Measurements from ENCODE around the gene HS3ST4. TPM values are rescaled to one million over a fixed set of nuclear protein-coding genes. Genes with fewer than 3 reads are reported as not detected.

The HS3ST4 gene
- total and polyA plus RNA-seq, 2 experiments from 2014 or later = 0.44 to 2.1 TPM

- H3K9me3 Mint-ChIP-seq = peaks cover 59% of the 10 kb centered on the region
- no peak overlapping the region for H3K4me3 Mint-ChIP-seq
- Histone ChIP-seq H3K4me2 (no peak overlapping the region), H3F3A (replicated peaks; ENCODE audit: low read depth) (no peaks in the 10 kb centered on the region), H3K79me2 (replicated peaks; ENCODE audit: insufficient read depth) (no peaks in the 10 kb centered on the region), H3K4me1 (ENCODE audit: insufficient read depth) (no peaks in the 10 kb centered on the region), H3K27ac (ENCODE audit: low read depth) (no peak overlapping the region), H4K20me1 (replicated peaks; ENCODE audit: insufficient read depth) (no peaks in the 10 kb centered on the region), H3K36me3 (ENCODE audit: insufficient read depth) (no peaks in the 10 kb centered on the region; the same call in 1 of the 2 replicates), H3K9me2 (ENCODE audit: insufficient read depth) (no peaks in the 10 kb centered on the region), H2AFZ (no peak overlapping the region), H3K4me3 (no peak overlapping the region), H3K27me3 (ENCODE audit: insufficient read depth) (no peaks in the 10 kb centered on the region)
- H3K36me3 Mint-ChIP-seq (ENCODE audit: low read depth) = peaks cover 23% of the 10 kb centered on the region
- ATAC-seq = no peak
- peaks cover 2% of the 10 kb centered on the region for H3K27me3 Mint-ChIP-seq (ENCODE audit: insufficient read depth, low read depth, poor library complexity)
- no peaks in the 10 kb centered on the region for H3K4me1 Mint-ChIP-seq
- H3K27ac Mint-ChIP-seq = no peak overlapping the region
- no peak for DNase-seq (ENCODE audit: low spot score)
- TF ChIP-seq ZNF114 (CRISPR knock-in tag; IDR thresholded peaks at IDR 0.05) (no peak), ZNF462 (CRISPR knock-in tag; IDR thresholded peaks at IDR 0.05) (no peak)
Measured at GRCh38 chr16:26169473-26169872, 477.7 kb downstream of the HS3ST4 start.

GRCh38 chr16:26175944-26176343 is 484.2 kb downstream of the HS3ST4 start:
- H3F3A ChIP-seq (replicated peaks; ENCODE audit: low read depth) = no peaks in the 10 kb centered on the region
- H3K4me1 ChIP-seq (ENCODE audit: insufficient read depth) = peaks cover 15% of the 10 kb centered on the region
- no peaks in the 10 kb centered on the region for H3K27me3 ChIP-seq (ENCODE audit: insufficient read depth)
- H3K4me3 ChIP-seq = no peak overlapping the region
- Mint-ChIP-seq H3K4me1 (peaks cover 24% of the 10 kb centered on the region), H3K27ac (peak overlapping the region; percentile 32; the same call in 1 of the 2 replicates), H3K4me3 (no peak overlapping the region), H3K9me3 (peaks cover 69% of the 10 kb centered on the region), H3K27me3 (ENCODE audit: insufficient read depth, low read depth, poor library complexity) (peaks cover 6% of the 10 kb centered on the region), H3K36me3 (ENCODE audit: low read depth) (peaks cover 27% of the 10 kb centered on the region)
- no peaks in the 10 kb centered on the region for H4K20me1 ChIP-seq (replicated peaks; ENCODE audit: insufficient read depth)
- no peaks in the 10 kb centered on the region for H3K9me2 ChIP-seq (ENCODE audit: insufficient read depth)
- no peak overlapping the region for H2AFZ ChIP-seq
- no peaks in the 10 kb centered on the region for H3K36me3 ChIP-seq (ENCODE audit: insufficient read depth)
- no peaks in the 10 kb centered on the region for H3K79me2 ChIP-seq (replicated peaks; ENCODE audit: insufficient read depth)
- H3K4me2 ChIP-seq = peak overlapping the region; percentile 12; the same call in 1 of the 2 replicates
- H3K27ac ChIP-seq (ENCODE audit: low read depth) = peak overlapping the region; percentile 89; the same call in 1 of the 2 replicates
- no peak for ATAC-seq
- DNase-seq (ENCODE audit: low spot score) = no peak
- TF ChIP-seq ZNF114 (CRISPR knock-in tag; IDR thresholded peaks at IDR 0.05) (no peak), POLR2AphosphoS5 (IDR thresholded peaks at IDR 0.05; ENCODE audit: low read depth) (no peak), ZNF331 (CRISPR knock-in tag; IDR thresholded peaks at IDR 0.05; ENCODE audit: low read depth) (no peak), ETS1 (IDR thresholded peaks at IDR 0.05) (no peak), EZH2 (IDR thresholded peaks at IDR 0.05; ENCODE audit: low read depth, unreplicated experiment) (no peak), JUNB (IDR thresholded peaks at IDR 0.05; ENCODE audit: unreplicated experiment) (no peak), STAT1 (IDR thresholded peaks at IDR 0.05; ENCODE audit: unreplicated experiment) (no peak), NANOG (IDR thresholded peaks at IDR 0.05; ENCODE audit: borderline replicate concordance) (no peak), CTCF (conservative IDR thresholded peaks at IDR 0.05; ENCODE audit: low read depth in 2 of 2) (no peak)
